HG03103 (cell line): ENCODE data around the gene KIF2C.
A peak's percentile ranks its signal among the peaks of the same experiment; 100 is the strongest.
"Not testable (repeated sequence)": the region's sequence is repeated elsewhere in the genome, so short reads cannot be mapped to it uniquely, and the experiment has no call there.

Source experiments
- ATAC-seq: cut with Tn5 transposase; IDR thresholded peaks from one replicate; pipeline ENCODE4 v1.9.1; 2021; ENCODE audit warnings: low read depth; ENCODE audit not compliant: unreplicated experiment

Gene KIF2C

GRCh38 chr1:44766421-44766820, 26.8 kb downstream of the KIF2C start:
- ATAC-seq: not testable (repeated sequence)

GRCh38 chr1:44775078-44775929, 35.7 kb downstream of the KIF2C start, which contains the start of gene RPS8:
Gene RPS8 (plus strand): TSS chr1:44775540. CDS start chr1:44775597, 57 bp downstream.
- peak; percentile 69 for ATAC-seq

- no peak for ATAC-seq
Measured at GRCh38 chr1:44775930-44776729, 36.5 kb downstream of the KIF2C start.

GRCh38 chr1:44776730-44777068, 37.1 kb downstream of the KIF2C start:
- no peak for ATAC-seq

- no peak for ATAC-seq
Measured at GRCh38 chr1:44777547-44777946, 37.9 kb downstream of the KIF2C start.

GRCh38 chr1:44777969-44778635, 38.5 kb downstream of the KIF2C start:
- no peak for ATAC-seq

- no peak for ATAC-seq
Measured at GRCh38 chr1:44778705-44779576, 39.3 kb downstream of the KIF2C start.

GRCh38 chr1:44780583-44781121, 41.0 kb downstream of the KIF2C start:
- no peak for ATAC-seq

GRCh38 chr1:44783697-44784093, 44.1 kb downstream of the KIF2C start:
- ATAC-seq: no peak

GRCh38 chr1:44784094-44785028, 44.7 kb downstream of the KIF2C start:
- ATAC-seq: no peak

GRCh38 chr1:44785029-44785380, 45.4 kb downstream of the KIF2C start:
- ATAC-seq: no peak

- ATAC-seq: no peak
Measured at GRCh38 chr1:44785501-44786137, 46.0 kb downstream of the KIF2C start.

GRCh38 chr1:44786138-44786840, 46.7 kb downstream of the KIF2C start:
- ATAC-seq: no peak

GRCh38 chr1:44786841-44787426, 47.3 kb downstream of the KIF2C start:
- no peak for ATAC-seq

- no peak for ATAC-seq
Measured at GRCh38 chr1:44787506-44787905, 47.9 kb downstream of the KIF2C start.

GRCh38 chr1:44788120-44788860, 48.7 kb downstream of the KIF2C start, which contains the start of gene BEST4:
Gene BEST4 (minus strand): TSS chr1:44788170. CDS start chr1:44787705, 465 bp downstream.
- ATAC-seq: no peak
